ENCODE data around the gene TLCD1.
"Not testable (repeated sequence)": the region's sequence is repeated elsewhere in the genome, so short reads cannot be mapped to it uniquely, and the experiment has no call there.

The TLCD1 gene

DNA sequence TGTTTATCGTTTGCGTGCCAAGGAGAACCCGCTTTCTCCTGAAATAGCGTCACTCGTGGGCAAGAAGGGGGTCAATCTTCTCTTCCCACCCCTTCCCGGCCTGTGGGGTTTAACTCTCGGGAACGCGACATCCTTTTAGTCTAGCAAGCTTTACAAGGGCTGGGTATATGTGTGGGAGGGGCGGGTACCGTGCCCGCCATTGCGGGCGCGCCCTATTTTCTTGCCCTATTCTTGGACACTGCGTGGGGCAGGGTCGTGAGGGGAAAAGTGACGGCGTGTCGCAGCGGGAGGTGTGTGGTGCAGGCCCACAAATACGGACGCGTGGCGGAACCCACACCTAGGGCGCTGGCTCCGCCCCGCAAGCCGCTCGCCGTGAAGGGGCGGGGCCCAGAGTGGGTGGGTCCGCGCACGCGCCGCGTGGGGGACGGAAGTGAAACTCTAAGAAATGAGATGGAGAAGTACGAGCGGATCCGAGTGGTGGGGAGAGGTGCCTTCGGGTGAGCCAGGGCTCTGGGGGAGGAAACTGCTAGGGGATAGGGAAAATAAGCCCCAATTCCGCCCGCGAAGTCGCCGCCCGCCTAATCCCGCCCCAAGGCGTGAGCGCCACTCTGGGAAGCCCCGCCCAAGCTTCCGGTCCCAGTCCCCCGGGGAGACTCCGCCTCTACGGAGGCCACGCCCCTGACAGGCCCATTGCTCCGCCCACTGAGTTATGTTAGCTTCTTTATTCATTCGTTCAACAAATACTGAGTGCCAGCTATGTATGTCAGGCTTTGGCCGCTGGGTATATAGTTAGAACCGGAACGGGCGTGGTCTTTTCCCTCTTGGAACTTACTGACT is 2.5 kb upstream of the TLCD1 start, which contains the start of gene NEK8:
Gene NEK8 (plus strand): TSS at position 425 of the 837 bp plus-strand sequence. CDS start 26 bp downstream, at position 451.
- peak; percentile 97 to 98 (median 98) for DNase-seq

DNA sequence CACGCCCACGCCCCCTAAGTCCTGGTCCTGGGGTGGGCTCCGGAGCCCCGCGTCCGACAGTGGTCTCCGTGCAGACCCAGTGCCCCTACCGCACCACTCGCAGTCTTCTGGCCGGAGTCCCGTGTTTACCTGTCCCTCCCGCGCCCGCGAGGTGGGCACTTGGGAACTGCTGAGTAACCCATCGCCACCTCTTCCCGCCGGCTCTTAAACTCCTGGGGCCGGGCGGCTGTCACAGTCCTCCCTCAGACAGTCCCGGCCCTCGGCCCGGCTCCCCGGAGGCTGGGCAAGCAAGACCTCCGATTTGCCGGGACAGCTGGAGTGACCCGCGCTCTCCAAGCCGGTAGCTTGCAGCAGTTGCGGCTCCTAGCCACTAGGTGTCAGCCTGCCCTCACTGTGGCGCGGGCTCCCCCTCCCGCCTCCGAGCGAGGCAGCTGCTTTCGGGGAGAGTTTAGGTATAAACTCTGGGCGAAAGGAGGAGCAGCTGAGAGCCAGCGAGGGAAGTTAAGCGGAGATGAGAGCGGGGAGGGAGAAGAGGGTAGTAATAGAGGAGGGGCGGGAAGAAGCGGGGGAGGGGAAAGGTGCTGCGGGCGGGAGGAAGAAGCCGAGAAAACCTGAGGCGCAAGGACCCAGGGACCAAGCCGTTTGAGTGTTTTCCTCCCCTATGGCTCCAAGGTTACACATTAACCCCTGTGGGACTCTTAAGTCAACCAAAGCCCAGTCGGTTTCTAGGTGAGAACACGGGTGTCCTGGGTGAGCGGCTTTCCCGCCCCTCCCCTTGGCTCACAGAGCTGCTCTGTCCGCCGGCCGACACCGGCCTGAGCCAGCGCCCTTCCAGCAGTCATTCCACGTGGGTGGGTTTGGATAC is 826 bp upstream of the TLCD1 start:
- peak; percentile 94 to 96 (median 96) for DNase-seq

GRCh38 chr17:28725660-28726225 is 290 bp downstream of the TLCD1 start:
- peak in 2 of 4 experiments; percentile 10 to 15 for DNase-seq

- peak in 3 of 4 experiments; percentile 18 to 30 (median 21) for DNase-seq
These were observed 820 bp downstream of the TLCD1 start for GRCh38 chr17:28725166-28725659.

DNA sequence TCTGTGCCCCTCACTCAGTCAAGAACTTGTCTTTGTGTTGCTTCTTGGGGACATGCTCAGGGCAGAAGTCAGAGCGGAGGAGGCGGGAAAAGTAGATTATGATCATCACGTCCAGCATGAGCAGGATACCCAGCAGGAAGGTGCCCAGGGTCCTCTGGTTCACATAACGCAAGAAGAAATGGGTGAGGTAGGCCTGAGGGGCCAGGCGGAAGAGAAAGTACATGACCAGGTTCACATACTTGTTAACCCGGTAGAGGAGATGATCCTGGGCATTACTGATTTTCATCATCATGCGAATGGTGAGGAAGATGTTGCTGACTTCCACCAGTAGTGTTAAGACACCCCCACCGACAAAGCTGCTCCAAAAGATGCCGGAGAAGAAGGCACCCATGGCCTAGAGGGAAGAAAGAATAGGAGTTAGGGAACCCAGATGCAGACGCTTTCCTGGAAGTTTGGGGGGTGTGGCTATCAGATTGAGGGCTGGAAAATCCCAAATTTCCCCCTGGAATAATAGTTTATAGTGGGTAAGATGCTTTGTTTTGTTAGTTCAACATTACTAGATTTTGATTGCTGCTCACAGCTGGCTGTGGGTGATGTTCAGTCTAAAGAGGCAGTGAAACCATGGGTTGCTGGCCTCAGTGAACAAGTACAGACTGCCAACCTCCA is 1.4 kb downstream of the TLCD1 start:
- DNase-seq = no peak

GRCh38 chr17:28723836-28724499 is 2.1 kb downstream of the TLCD1 start:
- DNase-seq = not testable (repeated sequence)

GRCh38 chr17:28723159-28723835 is 2.7 kb downstream of the TLCD1 start:
- DNase-seq = no peak

- DNase-seq = no peak
These were observed 3.4 kb downstream of the TLCD1 start for GRCh38 chr17:28722417-28723158.

DNA sequence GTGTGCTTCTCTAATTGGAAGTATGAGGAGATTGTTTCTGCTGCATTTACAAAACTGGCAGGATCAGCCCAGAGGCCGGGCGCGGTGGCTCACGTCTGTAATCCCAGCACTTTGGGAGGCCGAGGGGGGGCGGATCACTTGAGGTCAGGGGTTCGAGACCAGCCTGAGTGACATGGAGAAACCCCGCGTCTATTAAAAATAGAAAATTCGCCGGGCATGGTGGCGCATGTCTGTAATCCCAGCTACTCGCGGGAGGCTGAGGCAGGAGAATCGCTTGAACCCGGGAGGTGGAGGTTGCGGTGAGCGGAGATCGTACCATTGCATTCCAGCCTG is 5.1 kb downstream of the TLCD1 start:
- not testable (repeated sequence) for DNase-seq

- DNase-seq = peak in 3 of 4 experiments; percentile 22 to 33 (median 28)
These were observed 5.6 kb downstream of the TLCD1 start for GRCh38 chr17:28720247-28720996.

- no peak for DNase-seq
These were observed 7.0 kb downstream of the TLCD1 start for GRCh38 chr17:28719021-28719433.

GRCh38 chr17:28718333-28719020 is 7.6 kb downstream of the TLCD1 start:
- no peak for DNase-seq

DNA sequence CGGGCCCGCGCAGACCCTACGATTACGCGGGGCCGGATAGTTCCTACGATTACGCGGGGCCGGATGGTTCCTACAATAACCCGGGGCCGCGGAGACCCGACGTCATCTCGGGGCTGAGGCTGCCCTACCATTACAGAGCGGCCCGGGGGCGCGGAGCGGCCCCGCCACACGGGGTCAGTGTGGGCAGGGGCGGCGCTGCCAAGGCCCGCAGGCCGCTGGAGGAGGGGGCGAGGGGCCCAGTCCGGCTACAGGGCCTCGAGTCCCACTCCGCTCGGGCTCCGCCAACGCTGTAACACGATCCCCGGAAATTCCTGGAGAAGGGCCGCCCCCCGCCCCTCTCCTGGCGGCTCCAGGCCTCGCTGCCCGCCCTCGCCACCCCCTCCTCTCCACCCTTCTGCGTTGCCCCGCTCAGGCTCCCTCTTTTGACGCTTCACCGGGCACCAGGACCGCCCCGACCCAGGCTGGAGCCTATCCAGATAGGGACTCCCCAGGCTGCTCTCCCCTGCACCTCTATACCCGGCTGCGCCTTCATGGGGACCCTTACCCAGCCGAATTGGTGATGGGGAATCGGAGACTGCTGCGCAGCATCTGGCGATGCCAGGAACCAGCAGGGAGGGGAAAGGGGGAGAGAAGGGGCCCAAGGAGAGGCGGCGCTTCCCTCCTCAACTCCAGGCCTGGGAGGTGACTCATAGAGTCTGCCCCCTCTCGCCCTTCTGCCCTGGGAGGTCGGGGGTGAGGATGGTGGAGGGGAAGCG is 8.3 kb downstream of the TLCD1 start, which contains the start of gene RAB34:
Gene RAB34 (minus strand): TSS at position 291 of the 755 bp plus-strand sequence. CDS start 602 bp downstream, outside the sequence.
- DNase-seq = peak; percentile 37 to 67 (median 53)

DNA sequence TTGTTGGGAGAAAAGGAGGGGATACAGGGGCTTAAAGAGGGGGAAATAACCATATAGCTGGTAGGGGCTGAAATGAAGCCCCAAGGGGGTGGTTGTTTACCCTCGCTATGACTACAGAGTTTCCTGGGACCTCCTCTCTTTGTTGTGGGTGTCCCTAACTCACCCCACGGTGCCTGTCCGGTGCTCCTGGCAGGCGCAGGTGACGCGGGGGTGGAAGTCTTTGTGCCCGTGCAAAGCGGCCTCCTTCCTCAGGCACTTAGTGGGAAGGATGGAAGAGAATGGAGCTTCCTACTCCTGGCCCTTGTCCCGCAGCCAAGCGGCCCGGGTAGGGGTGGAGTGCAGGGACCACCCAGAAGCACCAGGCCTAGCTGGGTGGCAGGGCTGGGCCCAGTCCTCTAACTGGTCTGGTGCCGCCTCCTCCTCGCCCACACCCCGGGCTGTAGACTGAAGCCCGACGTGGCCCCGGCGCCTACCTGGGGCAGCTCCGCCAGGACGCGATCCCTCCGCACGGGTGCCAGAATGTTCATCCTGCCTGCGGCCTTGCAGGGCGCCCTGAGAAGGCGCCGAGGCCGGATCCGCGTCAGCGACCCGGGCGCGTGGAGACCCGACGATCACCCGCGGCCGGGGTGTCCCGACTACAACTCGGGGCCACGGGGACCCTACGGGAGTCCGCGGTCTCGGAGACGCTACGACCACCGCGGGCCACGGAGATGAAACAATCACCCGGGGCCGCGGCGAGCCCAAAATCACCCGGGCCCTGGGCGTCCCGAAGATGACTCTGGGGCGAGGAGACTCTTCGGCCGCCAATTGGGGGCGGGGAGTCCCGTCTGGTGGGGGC is 9.1 kb downstream of the TLCD1 start:
- peak in 1 of 4 experiments; percentile 24 for DNase-seq

DNA sequence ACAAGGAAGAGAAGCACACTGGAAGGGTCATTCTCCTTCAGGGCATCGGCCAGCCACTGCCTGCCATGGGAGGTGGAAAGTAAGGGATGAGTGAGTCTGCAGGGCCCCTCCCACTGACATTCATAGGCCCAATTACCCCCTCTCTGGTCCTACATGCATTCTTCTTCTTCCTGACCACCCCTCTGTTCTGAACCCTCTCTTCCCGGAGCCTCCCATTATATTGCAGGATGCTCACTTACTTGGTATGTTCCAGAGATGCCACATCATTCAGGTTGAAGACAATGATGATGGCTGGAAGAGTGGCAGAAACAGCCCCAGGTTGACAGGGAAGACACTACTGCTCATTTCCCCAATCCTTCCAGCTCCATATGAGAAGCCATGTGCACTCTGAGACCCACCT is 10.8 kb downstream of the TLCD1 start:
- no peak for DNase-seq

DNA sequence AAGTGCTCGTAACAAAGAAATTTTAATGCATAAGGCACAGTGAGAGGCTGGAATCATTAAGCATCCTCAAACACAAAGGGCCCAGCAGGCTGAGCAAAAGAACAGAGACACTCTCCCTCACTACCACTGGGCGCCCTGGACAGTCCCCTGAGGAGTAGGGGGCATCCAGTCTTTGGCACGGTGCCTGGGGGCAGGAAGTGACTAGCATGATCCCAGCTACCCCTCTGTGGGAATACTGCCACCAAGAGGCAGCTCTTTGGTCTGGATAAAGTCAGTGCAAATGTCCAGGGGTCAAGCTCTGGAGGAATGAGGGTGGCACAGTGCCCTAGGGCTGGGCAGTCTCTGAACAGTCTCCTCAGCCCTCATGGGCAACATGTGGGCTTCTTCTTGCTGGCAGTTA is 11.8 kb downstream of the TLCD1 start:
- DNase-seq = no peak
